GM19455 (cell line): ENCODE results near the gene ATAD3A.
"Not testable (repeated sequence)": the region's sequence is repeated elsewhere in the genome, so short reads cannot be mapped to it uniquely, and the experiment has no call there.

Source experiments
- ATAC-seq: cut with Tn5 transposase; IDR thresholded peaks from one replicate; pipeline ENCODE4 v1.9.1; 2021; ENCODE audit not compliant: unreplicated experiment

The ATAD3A gene

GRCh38 chr1:1553821-1554494, 42.0 kb downstream of the ATAD3A start:
- no peak for ATAC-seq

DNA sequence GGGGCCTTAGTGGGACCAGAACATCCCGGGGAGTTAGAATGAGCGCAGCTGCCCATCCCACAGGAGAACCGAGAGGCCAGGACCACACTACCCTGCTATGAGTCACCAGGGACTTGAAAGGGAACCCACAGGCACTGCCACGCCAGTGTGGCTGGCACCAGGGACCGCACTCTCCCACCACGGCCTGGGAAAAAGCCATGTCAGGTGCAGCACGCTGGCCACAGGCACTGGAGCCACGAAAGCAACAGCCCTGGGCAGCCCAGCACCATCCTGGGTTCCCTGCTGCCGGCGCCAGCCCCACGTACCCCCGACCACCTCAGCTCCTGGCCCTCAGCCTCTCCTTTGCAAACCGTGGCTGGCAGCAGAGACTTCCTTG, 42.6 kb downstream of the ATAD3A start:
- no peak for ATAC-seq

DNA sequence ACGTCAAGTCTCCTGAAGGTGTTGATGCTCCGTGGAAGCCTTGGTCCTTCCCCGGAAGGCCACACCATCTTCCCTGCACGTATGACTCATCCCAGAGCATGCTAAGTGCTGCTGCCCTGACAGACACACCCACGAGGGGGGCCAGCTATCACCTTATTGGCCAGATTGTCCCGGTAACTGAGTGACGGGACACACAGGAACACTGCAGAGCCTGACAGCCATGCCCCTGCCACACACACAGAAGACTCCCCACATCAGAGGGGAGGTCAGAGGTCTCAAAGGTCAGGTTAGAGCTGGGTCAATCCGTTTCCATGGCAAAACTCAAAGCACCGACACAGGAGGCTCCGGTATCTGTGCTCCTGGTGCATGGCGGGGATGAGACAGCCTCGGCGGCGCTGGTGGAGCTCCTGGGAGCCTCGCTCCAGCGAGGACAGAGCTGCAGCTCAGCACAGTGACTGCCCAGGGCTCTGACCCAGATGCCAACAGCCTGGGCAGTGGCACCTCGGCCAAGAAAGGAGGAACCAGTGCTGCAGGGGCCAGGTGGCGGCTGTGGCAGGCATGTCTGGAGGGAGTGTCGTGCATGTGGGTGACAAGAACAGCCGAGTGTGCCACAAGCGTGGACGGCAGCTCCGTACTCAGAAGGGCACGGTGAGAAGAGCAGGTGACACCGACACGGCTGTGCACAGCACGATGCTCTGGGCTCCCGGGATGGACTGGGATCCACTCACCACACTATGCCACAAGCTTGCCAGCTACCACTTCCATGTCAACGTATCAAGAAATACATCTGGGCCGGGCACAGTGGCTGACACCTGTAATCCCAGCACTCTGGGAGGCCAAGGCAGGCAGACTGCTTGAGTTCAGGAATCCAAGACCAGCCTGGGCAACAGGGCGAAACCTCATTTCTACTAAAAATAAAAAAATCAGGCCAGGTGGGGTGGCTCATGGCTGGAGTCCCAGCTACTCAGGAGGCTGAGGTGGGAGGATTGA, 43.3 kb downstream of the ATAD3A start:
- no peak for ATAC-seq

DNA sequence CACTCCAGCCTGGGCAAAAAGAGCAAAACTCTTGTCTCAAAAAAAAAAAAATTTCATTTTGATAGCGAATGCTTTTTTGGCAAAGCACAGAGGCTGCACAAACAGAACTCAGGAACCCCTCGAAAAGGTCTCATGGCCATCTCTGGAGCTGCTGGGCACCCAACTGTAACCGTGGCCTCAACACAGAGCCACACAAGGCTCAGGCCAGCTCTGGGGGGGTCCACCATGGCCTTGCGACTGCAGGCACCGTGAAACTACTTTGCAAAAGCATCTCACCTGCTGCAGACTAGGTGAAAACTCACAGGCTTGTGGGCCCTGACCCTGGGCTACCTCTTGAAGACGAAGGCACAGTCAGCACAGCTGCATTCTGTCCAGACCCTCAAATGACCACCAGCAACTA, 44.5 kb downstream of the ATAD3A start:
- no peak for ATAC-seq

GRCh38 chr1:1556961-1557360, 45.0 kb downstream of the ATAD3A start:
- not testable (repeated sequence) for ATAC-seq

GRCh38 chr1:1557688-1558087, 45.7 kb downstream of the ATAD3A start:
- not testable (repeated sequence) for ATAC-seq

DNA sequence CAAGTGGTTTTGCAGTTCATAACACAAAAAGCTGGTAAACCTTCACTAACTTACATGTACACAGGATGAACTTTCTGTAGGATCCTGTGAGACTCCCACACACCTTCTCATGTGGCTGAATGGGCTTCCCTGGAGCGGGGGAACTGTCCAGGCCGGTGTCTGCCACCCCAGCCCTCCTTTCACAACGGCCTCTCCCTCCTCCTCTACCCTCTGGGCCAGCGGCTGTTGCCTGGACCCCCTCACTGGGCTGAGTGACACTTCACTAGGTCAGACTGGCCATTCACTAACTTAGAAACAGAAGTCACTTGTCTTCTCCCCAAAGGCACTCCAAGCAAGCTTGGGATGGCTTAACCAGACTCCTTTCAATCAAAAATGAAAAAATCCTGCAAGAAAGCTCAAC, 46.6 kb downstream of the ATAD3A start:
- ATAC-seq = no peak

DNA sequence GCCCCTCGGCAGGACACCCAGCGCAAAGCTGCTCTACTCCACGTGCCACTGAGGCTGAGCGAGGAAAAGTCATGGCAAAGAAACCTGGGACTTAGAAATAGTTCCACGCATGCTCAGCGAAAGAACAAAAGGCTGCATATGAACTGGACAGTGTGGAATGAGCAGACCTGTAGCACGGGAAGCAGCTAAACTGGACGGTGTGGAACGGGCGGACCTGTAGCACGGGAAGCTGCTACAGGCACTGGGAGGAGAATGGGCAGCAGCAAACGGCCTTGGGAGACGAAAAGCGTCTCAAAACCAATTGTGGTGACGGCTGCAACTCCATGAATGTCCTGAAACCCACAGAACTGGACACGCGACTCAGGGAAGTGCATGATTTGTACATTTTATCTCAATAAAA, 47.1 kb downstream of the ATAD3A start:
- ATAC-seq = no peak

- ATAC-seq = no peak
Observed at GRCh38 chr1:1560178-1560577, 48.2 kb downstream of the ATAD3A start.

- ATAC-seq = no peak
Observed at GRCh38 chr1:1561801-1562470, 50.0 kb downstream of the ATAD3A start.

GRCh38 chr1:1562556-1563195, 50.7 kb downstream of the ATAD3A start:
- ATAC-seq = no peak

GRCh38 chr1:1563688-1564087, 51.7 kb downstream of the ATAD3A start:
- ATAC-seq = no peak

GRCh38 chr1:1564268-1564667, 52.3 kb downstream of the ATAD3A start:
- ATAC-seq = no peak

GRCh38 chr1:1565340-1565739, 53.4 kb downstream of the ATAD3A start:
- ATAC-seq = no peak

GRCh38 chr1:1567152-1567875, 55.4 kb downstream of the ATAD3A start:
- no peak for ATAC-seq

DNA sequence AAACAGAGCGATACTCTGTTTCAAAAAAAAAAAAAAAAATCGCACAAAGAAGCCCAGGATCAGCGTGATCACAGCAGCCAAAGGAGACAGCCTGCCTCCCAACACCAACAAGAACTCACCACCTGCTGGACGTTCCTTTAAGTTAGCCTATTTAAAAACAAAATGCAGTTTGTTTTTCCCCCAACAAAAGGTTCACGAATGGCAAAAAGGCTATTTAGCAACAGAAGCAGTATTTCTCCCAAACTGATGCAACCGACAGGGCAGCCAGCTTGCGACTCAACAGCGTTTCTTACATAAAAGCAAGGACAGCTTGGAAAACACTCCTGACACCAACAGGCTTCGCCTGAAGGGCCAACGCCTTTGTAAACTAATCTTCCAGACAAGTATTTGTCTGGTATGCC, 55.9 kb downstream of the ATAD3A start:
- ATAC-seq = no peak

GRCh38 chr1:1569341-1569740, 57.4 kb downstream of the ATAD3A start:
- no peak for ATAC-seq

DNA sequence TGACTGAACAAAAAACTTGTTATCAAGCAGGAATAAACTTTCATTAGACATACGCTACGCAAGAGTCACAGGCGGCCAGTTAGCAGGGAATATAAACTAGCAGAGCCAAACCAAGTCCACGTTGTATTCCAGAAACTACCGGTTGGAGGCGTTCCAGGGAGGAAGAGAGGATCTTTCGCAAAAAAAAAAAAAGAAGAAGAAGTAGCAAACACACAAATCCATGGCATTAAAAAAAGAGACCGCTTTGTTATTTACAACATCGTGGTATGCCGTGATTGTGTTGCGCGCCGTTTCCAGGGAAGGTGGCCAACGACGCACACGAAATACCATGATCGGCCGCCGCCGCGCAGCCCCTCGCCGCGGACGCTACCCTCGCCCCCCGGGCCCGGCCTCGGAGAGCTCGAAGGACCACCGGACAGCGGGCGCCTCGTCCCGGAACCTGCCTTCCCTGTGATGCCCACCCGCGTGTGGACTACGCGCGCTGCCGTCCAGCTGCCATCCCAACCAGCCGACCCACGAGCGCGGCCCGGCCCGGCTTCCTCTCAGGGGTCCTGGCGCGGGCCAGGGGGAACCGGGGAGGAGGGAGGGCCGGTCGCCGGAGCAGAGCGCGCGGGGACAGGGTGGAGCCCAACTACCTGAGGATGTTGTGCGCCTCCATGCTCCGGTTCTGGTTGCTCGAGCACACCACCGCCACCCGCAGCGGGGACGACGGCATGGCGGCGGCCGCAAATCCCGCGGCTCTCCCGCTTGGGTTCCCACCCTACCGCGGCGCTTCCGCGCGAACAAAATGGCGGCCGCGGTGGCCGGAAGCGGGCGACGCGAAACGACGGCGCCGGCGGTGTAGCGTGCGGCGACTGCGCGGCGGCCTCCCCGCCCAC, 62.1 kb downstream of the ATAD3A start:
- ATAC-seq = peak; percentile 54

- peak; percentile 86 for ATAC-seq
Observed at GRCh38 chr1:1574721-1575537, 63.0 kb downstream of the ATAD3A start, which contains the start of gene SSU72. Gene SSU72 (minus strand): TSS chr1:1574863. CDS start chr1:1574557, 306 bp downstream.
